HG03558 (cell line): Measurements from ENCODE around the gene PAIP1.
A peak's percentile ranks its signal among the peaks of the same experiment; 100 is the strongest.
"Not testable (repeated sequence)": the region's sequence is repeated elsewhere in the genome, so short reads cannot be mapped to it uniquely, and the experiment has no call there.

Experiments used
- ATAC-seq: cut with Tn5 transposase; IDR thresholded peaks from one replicate; pipeline ENCODE4 v1.9.1; 2021; ENCODE audit warnings: moderate number of reproducible peaks; ENCODE audit not compliant: unreplicated experiment; ENCODE audit errors: extremely low read depth

Gene PAIP1

GRCh38 chr5:43571237-43571636 lies 14.4 kb upstream of the PAIP1 start:
- no peak for ATAC-seq

- ATAC-seq, result no peak
Observed at GRCh38 chr5:43570450-43571158, 13.7 kb upstream of the PAIP1 start.

GRCh38 chr5:43569236-43569746 lies 12.4 kb upstream of the PAIP1 start:
- ATAC-seq, result no peak

GRCh38 chr5:43567967-43568366 lies 11.1 kb upstream of the PAIP1 start:
- no peak for ATAC-seq

GRCh38 chr5:43565043-43565442 lies 8.2 kb upstream of the PAIP1 start:
- no peak for ATAC-seq

- no peak for ATAC-seq
Observed at GRCh38 chr5:43564289-43564850, 7.5 kb upstream of the PAIP1 start.

GRCh38 chr5:43563321-43563720 lies 6.4 kb upstream of the PAIP1 start:
- no peak for ATAC-seq

GRCh38 chr5:43561356-43561755 lies 4.5 kb upstream of the PAIP1 start:
- ATAC-seq, result no peak

- ATAC-seq, result no peak
Observed at GRCh38 chr5:43560128-43560527, 3.3 kb upstream of the PAIP1 start.

- ATAC-seq, result peak; percentile 21
Observed at GRCh38 chr5:43556607-43556856, 345 bp downstream of the PAIP1 start.

- no peak for ATAC-seq
Observed at GRCh38 chr5:43555895-43556606, 826 bp downstream of the PAIP1 start.

GRCh38 chr5:43554497-43554896 lies 2.4 kb downstream of the PAIP1 start:
- ATAC-seq, result no peak

- no peak for ATAC-seq
Observed at GRCh38 chr5:43553381-43553780, 3.5 kb downstream of the PAIP1 start.

GRCh38 chr5:43551731-43552130 lies 5.1 kb downstream of the PAIP1 start:
- ATAC-seq, result no peak

- ATAC-seq, result not testable (repeated sequence)
Observed at GRCh38 chr5:43549272-43549671, 7.6 kb downstream of the PAIP1 start.

GRCh38 chr5:43548358-43548757 lies 8.5 kb downstream of the PAIP1 start:
- ATAC-seq, result no peak

GRCh38 chr5:43547532-43547931 lies 9.3 kb downstream of the PAIP1 start:
- no peak for ATAC-seq

- no peak for ATAC-seq
Observed at GRCh38 chr5:43543434-43543833, 13.4 kb downstream of the PAIP1 start.

GRCh38 chr5:43540746-43541145 lies 16.1 kb downstream of the PAIP1 start:
- ATAC-seq, result no peak

- no peak for ATAC-seq
Observed at GRCh38 chr5:43536972-43537371, 19.9 kb downstream of the PAIP1 start.

GRCh38 chr5:43533646-43534045 lies 23.2 kb downstream of the PAIP1 start:
- no peak for ATAC-seq

- no peak for ATAC-seq
Observed at GRCh38 chr5:43530648-43531047, 26.2 kb downstream of the PAIP1 start.
